CD4-positive, alpha-beta T cell (primary cell): ENCODE data around the gene CERKL. TPM values are rescaled to one million over a fixed set of nuclear protein-coding genes. Genes with fewer than 3 reads are reported as not detected.

Experiments used
- ATAC-seq: fragments of 200-7000 bp; cut with Tn5 transposase; one replicate; pipeline ENCODE4 v1.10.0; 2022; ENCODE audit warnings: mild to moderate bottlenecking; ENCODE audit not compliant: poor library complexity
- CTCF ChIA-PET: fragments of 350-600 bp; sonication (Branson Sonifier 250); formaldehyde crosslinking; loops from one replicate; lab custom pipeline; 2021; ENCODE audit warnings: antibody characterized with exemption, inconsistent platforms; lab: Charles Lee
- POLR2A ChIA-PET: fragments of 350-600 bp; sonication (Branson Sonifier 250); formaldehyde crosslinking; loops from one replicate; lab custom pipeline; 2021; ENCODE audit warnings: antibody characterized with exemption, inconsistent platforms; lab: Charles Lee
- DNase-seq, 14 experiments: peaks; one replicate each; pipeline ENCODE4 v3.0.0-alpha.2; 2013 to 2020; ENCODE audit warnings: mixed read lengths in 2 of 14
- H3K27ac ChIP-seq, 2 donors: one replicate each; pipeline versions ENCODE4 v1.5.1 to v1.7.0; 2013; ENCODE audit warnings: low read length in 2 of 2, low read depth in 1 of 2, mild to moderate bottlenecking in 1 of 2
- H3K27me3 ChIP-seq, 2 experiments: 1 replicate in 1 of 2; 2 replicates in 1 of 2; pipeline versions ENCODE4 v1.6.1 to v1.7.0; 2013; ENCODE audit warnings: low read length in 2 of 2, control low read depth in 1 of 2, mild to moderate bottlenecking in 1 of 2, moderate library complexity in 1 of 2; ENCODE audit not compliant: insufficient read depth in 2 of 2, control insufficient read depth in 1 of 2
- H3K36me3 ChIP-seq: one replicate; pipeline ENCODE4 v1.6.1; 2013; ENCODE audit warnings: low read length, control low read depth; ENCODE audit not compliant: insufficient read depth
- H3K4me1 ChIP-seq: one replicate; pipeline ENCODE4 v1.6.1; 2013; ENCODE audit warnings: low read length, control low read depth; ENCODE audit not compliant: insufficient read depth
- H3K4me3 ChIP-seq: one replicate; pipeline ENCODE4 v1.5.1; 2013; ENCODE audit warnings: mild to moderate bottlenecking, low read length, moderate library complexity
- H3K9me3 ChIP-seq, 2 experiments: 1 replicate in 1 of 2; 2 replicates in 1 of 2; pipeline versions ENCODE4 v1.6.1 to v1.7.0; 2013; ENCODE audit warnings: low read length in 2 of 2, mild to moderate bottlenecking in 2 of 2, control low read depth in 1 of 2, moderate library complexity in 1 of 2; ENCODE audit not compliant: control insufficient read depth in 1 of 2, insufficient read depth in 1 of 2
- H3K27ac Mint-ChIP-seq: one replicate; pipeline ENCODE4 v1.8.0; 2020; ENCODE audit warnings: mixed read lengths
- H3K27me3 Mint-ChIP-seq: one replicate; pipeline ENCODE4 v1.8.0; 2021; ENCODE audit warnings: mixed read lengths
- H3K36me3 Mint-ChIP-seq: one replicate; pipeline ENCODE4 v1.8.0; 2021; ENCODE audit warnings: low read depth, mixed read lengths
- H3K4me1 Mint-ChIP-seq: one replicate; pipeline ENCODE4 v1.8.0; 2021; ENCODE audit warnings: low read depth, mixed read lengths
- H3K4me3 Mint-ChIP-seq: one replicate; pipeline ENCODE4 v1.8.0; 2020; ENCODE audit warnings: mild to moderate bottlenecking, mixed read lengths
- H3K9me3 Mint-ChIP-seq: one replicate; pipeline ENCODE4 v1.8.0; 2020; ENCODE audit warnings: mixed read lengths
- intact Hi-C, 2 experiments: fragments of 100-400 bp; cut with DNase I in 1 of 2; cut with micrococcal nuclease in 1 of 2; formaldehyde crosslinking; loops; one replicate each; pipeline versions ENCODE4 v1.15.1 to v1.9.0; 2023 to 2025; cut with DNase I, micrococcal nuclease
- total RNA-seq, 174 experiments: library from RNA in 2 of 174; stranded (reverse) in 2 of 174; gene quantifications; one replicate each; pipeline ENCODE4 v1.2.3 and lab custom pipeline; 2021 to 2026
- TF ChIP-seq, protein P1 (sequence below): fragments of 200-600 bp; IDR thresholded peaks from one replicate; pipeline ENCODE4 v1.8.0; 2022; ENCODE audit warnings: antibody characterized with exemption, mild to moderate bottlenecking

Gene CERKL
- total RNA-seq, 2 experiments from 2014 or later: not detected

DNA sequence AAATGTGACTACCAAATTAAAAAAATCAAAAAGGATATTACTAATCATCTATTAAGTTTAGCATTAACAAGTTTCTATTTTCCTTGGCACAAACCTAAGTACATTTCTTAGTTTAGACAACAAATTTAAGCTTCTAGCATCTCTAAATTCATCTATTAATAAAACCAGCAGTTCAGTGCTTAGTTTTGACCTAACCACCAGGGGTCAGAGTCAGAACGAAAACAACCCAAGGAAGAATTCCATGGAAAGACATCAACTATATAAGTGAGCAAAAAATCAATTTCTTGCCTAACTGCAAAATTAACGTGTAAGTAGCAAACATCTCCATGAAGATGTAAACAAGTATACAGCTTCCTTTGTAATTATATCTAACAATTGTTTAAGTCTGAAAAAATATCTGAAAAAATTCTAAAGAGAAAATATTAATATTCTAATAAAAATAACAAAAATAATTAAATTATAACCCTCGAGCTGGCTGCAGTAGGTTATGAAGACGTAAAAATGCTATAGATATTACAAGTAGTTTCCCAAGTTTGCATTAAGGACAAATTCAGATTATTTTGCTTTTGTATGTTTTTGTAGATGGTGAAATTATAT, 83.7 kb downstream of the CERKL start:
- Histone ChIP-seq H3K9me3 (no peaks in the 10 kb centered on the region), H3K4me1 (no peaks in the 10 kb centered on the region), H3K27me3 (no peaks in the 10 kb centered on the region), H3K4me3 (no peak overlapping the region), H3K27ac (no peak overlapping the region), H3K36me3 (no peaks in the 10 kb centered on the region)
- CTCF ChIA-PET: interaction anchor here (2.5 kb wide), 1 partner anchor 142 kb away, joined by 7 read pairs; no protein-coding TSS in a partner anchor
- H3K36me3 Mint-ChIP-seq: no peaks in the 10 kb centered on the region
- DNase-seq (peak in 1 of 14 experiments; percentile 13), ATAC-seq (no peak)
- no peak overlapping the region for H3K27ac Mint-ChIP-seq
- H3K9me3 Mint-ChIP-seq: no peaks in the 10 kb centered on the region
- no peak overlapping the region for H3K4me3 Mint-ChIP-seq
- TF ChIP-seq, protein P1, sequence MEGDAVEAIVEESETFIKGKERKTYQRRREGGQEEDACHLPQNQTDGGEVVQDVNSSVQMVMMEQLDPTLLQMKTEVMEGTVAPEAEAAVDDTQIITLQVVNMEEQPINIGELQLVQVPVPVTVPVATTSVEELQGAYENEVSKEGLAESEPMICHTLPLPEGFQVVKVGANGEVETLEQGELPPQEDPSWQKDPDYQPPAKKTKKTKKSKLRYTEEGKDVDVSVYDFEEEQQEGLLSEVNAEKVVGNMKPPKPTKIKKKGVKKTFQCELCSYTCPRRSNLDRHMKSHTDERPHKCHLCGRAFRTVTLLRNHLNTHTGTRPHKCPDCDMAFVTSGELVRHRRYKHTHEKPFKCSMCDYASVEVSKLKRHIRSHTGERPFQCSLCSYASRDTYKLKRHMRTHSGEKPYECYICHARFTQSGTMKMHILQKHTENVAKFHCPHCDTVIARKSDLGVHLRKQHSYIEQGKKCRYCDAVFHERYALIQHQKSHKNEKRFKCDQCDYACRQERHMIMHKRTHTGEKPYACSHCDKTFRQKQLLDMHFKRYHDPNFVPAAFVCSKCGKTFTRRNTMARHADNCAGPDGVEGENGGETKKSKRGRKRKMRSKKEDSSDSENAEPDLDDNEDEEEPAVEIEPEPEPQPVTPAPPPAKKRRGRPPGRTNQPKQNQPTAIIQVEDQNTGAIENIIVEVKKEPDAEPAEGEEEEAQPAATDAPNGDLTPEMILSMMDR: no peak
- intact Hi-C loops: loop anchor here in 1 of 2 experiments (10.0 kb wide), 1 partner anchor 142 kb away; no protein-coding TSS in a partner anchor
- no peaks in the 10 kb centered on the region for H3K4me1 Mint-ChIP-seq
- POLR2A ChIA-PET: no interaction called here
- H3K27me3 Mint-ChIP-seq: peaks cover 5% of the 10 kb centered on the region

DNA sequence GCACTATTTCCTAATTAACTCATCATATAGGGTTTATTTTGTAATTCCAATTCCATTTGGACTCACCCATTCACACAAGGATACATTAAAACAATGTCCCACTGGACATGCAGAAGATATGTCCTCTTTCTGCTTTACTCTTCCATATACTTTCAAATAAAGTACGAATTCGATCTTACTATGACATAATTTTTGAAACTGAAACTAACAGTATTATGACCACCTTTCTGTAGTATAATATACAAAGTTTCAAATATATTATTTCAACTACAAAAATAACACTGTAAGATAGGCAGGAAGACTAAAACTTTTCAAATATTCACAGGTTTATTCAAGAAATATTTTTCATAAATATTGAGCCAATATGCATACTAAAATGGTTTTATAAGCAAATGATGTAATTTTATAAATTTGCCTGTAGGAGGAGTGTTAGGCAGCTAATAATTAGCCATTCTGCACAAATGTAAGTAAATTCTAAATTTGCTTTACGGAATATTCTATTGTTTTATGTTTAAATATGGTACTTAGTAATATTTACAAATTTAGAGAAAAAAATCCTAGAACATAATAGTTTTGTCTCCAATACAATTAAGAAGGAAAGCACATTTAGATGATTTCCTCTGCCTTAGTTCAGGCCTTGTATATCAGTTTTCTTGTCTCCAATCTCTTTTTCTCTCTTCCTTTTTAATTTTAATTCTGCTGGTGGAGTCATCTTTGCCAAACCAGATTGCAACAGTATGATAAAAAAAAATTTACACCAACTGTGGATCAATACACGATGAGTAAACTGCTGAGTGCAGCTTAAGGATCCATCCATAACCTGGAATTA, 85.9 kb downstream of the CERKL start:
- CTCF ChIA-PET: interaction anchor here (2.5 kb wide), 1 partner anchor 144 kb away, joined by 7 read pairs; no protein-coding TSS in a partner anchor
- no peaks in the 10 kb centered on the region for H3K4me1 ChIP-seq
- no peak overlapping the region for H3K4me3 Mint-ChIP-seq
- no peak overlapping the region for H3K27ac ChIP-seq
- TF ChIP-seq, protein P1: peak; percentile 34
- ATAC-seq (no peak), DNase-seq (peak in 1 of 14 experiments; percentile 5)
- no peaks in the 10 kb centered on the region for H3K27me3 ChIP-seq
- intact Hi-C loops: loop anchor here in 1 of 2 experiments (10.0 kb wide), 1 partner anchor 144 kb away; no protein-coding TSS in a partner anchor
- POLR2A ChIA-PET: no interaction called here
- H3K4me1 Mint-ChIP-seq: no peaks in the 10 kb centered on the region
- H3K9me3 Mint-ChIP-seq: no peaks in the 10 kb centered on the region
- no peak overlapping the region for H3K27ac Mint-ChIP-seq
- H3K9me3 ChIP-seq: no peaks in the 10 kb centered on the region
- no peaks in the 10 kb centered on the region for H3K36me3 Mint-ChIP-seq
- H3K27me3 Mint-ChIP-seq: peaks cover 5% of the 10 kb centered on the region
- H3K4me3 ChIP-seq: no peak overlapping the region
- no peaks in the 10 kb centered on the region for H3K36me3 ChIP-seq

DNA sequence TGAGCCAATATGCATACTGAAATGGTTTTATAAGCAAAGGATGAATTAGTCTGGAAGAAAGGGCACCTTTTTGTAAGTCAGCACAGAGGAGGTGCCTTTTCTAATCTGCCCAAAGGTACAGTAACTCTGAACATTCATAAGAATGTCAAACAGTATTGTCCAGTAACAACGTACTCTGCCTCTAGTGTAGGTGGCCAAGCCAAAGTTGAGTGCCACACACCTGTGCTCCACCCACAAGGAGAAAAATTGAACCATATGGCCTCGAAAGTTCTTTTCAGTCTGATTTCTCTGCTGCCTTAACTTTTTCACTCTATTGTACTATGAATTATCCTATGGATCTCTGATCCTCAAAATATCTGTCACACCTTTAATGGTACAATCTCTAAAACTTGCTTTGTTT, 86.8 kb downstream of the CERKL start:
- Mint-ChIP-seq H3K9me3 (no peaks in the 10 kb centered on the region), H3K27me3 (peaks cover 5% of the 10 kb centered on the region), H3K4me1 (no peaks in the 10 kb centered on the region), H3K4me3 (no peak overlapping the region), H3K36me3 (no peaks in the 10 kb centered on the region), H3K27ac (no peak overlapping the region)
- intact Hi-C loops: loop anchor here in 1 of 2 experiments (10.0 kb wide), 1 partner anchor 145 kb away; no protein-coding TSS in a partner anchor
- TF ChIP-seq, protein P1: no peak
- Histone ChIP-seq H3K27ac (no peak overlapping the region), H3K27me3 (no peaks in the 10 kb centered on the region), H3K9me3 (no peaks in the 10 kb centered on the region), H3K4me3 (no peak overlapping the region), H3K36me3 (no peaks in the 10 kb centered on the region), H3K4me1 (no peaks in the 10 kb centered on the region)
- CTCF ChIA-PET: no interaction called here
- DNase-seq: no peak
- no peak for ATAC-seq
- POLR2A ChIA-PET: no interaction called here
